ENCODE measurements around the gene PRLR. TPM values are rescaled to one million over a fixed set of nuclear protein-coding genes. Genes with fewer than 3 reads are reported as not detected.

The PRLR gene
- total RNA-seq, 2 donors from 2014 or later: not detected

- peaks cover 7% of the 10 kb centered on the region for H3K27me3 Mint-ChIP-seq
- no peaks in the 10 kb centered on the region for H3K4me1 Mint-ChIP-seq
- no peaks in the 10 kb centered on the region for H3K36me3 Mint-ChIP-seq (ENCODE audit: low read depth)
- H3K27ac Mint-ChIP-seq: no peak overlapping the region
- H3K4me3 Mint-ChIP-seq: no peak overlapping the region
- H3K9me3 Mint-ChIP-seq: no peaks in the 10 kb centered on the region
- ATAC-seq (replicated peaks): no peak
Observed at GRCh38 chr5:35242702-35243258, 12.5 kb upstream of the PRLR start.

DNA sequence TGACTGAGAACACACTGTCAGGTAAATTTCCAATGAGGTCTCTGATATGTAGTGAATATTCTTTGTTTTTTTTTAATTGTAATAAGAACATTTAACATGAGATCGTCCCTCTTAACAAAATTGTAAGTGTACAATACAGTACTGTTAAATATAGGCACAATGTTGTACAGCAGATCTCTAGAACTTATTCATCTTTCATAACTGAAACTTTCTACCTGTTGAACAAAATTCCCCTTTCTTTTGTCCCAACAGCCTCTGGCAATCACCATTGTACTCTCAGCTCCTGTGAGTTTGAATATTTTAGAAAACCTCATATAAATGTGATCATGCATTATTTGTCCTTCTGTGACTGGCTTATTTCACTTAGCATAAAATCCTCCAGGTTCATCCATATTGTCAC is 10.6 kb upstream of the PRLR start:
- no peak overlapping the region for H3K27ac Mint-ChIP-seq
- peaks cover 5% of the 10 kb centered on the region for H3K27me3 Mint-ChIP-seq
- H3K4me3 Mint-ChIP-seq: no peak overlapping the region
- no peak for ATAC-seq (replicated peaks)
- H3K9me3 Mint-ChIP-seq: peaks cover 3% of the 10 kb centered on the region
- no peaks in the 10 kb centered on the region for H3K36me3 Mint-ChIP-seq (ENCODE audit: low read depth)
- no peaks in the 10 kb centered on the region for H3K4me1 Mint-ChIP-seq

GRCh38 chr5:35239911-35240610 is 9.8 kb upstream of the PRLR start:
- no peaks in the 10 kb centered on the region for H3K36me3 Mint-ChIP-seq (ENCODE audit: low read depth)
- H3K4me1 Mint-ChIP-seq: no peaks in the 10 kb centered on the region
- H3K27ac Mint-ChIP-seq: no peak overlapping the region
- ATAC-seq (replicated peaks): no peak
- no peak overlapping the region for H3K4me3 Mint-ChIP-seq
- peaks cover 3% of the 10 kb centered on the region for H3K9me3 Mint-ChIP-seq
- H3K27me3 Mint-ChIP-seq: peaks cover 5% of the 10 kb centered on the region

- H3K9me3 Mint-ChIP-seq: peaks cover 3% of the 10 kb centered on the region
Observed at GRCh38 chr5:35239476-35239875, 9.2 kb upstream of the PRLR start.

GRCh38 chr5:35237580-35238376 is 7.5 kb upstream of the PRLR start:
- no peaks in the 10 kb centered on the region for H3K4me1 Mint-ChIP-seq
- peaks cover 3% of the 10 kb centered on the region for H3K9me3 Mint-ChIP-seq
- no peak overlapping the region for H3K27ac Mint-ChIP-seq
- H3K36me3 Mint-ChIP-seq (ENCODE audit: low read depth): no peaks in the 10 kb centered on the region
- no peak for ATAC-seq (replicated peaks)
- H3K4me3 Mint-ChIP-seq: no peak overlapping the region
- H3K27me3 Mint-ChIP-seq: peaks cover 10% of the 10 kb centered on the region

More at GRCh38 chr5:35239476-35239875, 9.2 kb upstream of the PRLR start:
- no peak overlapping the region for H3K27ac Mint-ChIP-seq
- H3K27me3 Mint-ChIP-seq: peaks cover 5% of the 10 kb centered on the region
- H3K4me1 Mint-ChIP-seq: no peaks in the 10 kb centered on the region
- no peak for ATAC-seq (replicated peaks)
- H3K4me3 Mint-ChIP-seq: no peak overlapping the region
- no peaks in the 10 kb centered on the region for H3K36me3 Mint-ChIP-seq (ENCODE audit: low read depth)

DNA sequence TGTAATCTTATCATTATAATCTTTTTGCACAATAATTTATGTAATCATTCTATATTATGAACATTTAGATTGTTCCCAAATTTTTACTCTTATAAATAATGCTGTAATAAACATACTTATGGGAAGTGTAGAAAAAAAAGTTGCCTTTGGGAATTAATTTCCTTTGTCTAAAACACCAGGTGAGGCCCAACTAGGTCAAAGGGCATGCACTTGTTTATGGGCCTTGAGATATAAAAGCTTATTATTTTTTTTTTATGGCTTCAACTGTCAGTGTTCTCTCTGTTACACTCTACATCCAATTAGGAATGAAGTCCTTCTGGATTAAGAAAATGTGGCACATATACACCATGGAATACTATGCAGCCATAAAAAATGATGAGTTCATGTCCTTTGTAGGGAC is 6.5 kb upstream of the PRLR start:
- H3K36me3 Mint-ChIP-seq (ENCODE audit: low read depth): no peaks in the 10 kb centered on the region
- H3K27me3 Mint-ChIP-seq: peaks cover 15% of the 10 kb centered on the region
- ATAC-seq (replicated peaks): no peak
- no peak overlapping the region for H3K4me3 Mint-ChIP-seq
- H3K27ac Mint-ChIP-seq: no peak overlapping the region
- H3K4me1 Mint-ChIP-seq: no peaks in the 10 kb centered on the region
- peaks cover 3% of the 10 kb centered on the region for H3K9me3 Mint-ChIP-seq

DNA sequence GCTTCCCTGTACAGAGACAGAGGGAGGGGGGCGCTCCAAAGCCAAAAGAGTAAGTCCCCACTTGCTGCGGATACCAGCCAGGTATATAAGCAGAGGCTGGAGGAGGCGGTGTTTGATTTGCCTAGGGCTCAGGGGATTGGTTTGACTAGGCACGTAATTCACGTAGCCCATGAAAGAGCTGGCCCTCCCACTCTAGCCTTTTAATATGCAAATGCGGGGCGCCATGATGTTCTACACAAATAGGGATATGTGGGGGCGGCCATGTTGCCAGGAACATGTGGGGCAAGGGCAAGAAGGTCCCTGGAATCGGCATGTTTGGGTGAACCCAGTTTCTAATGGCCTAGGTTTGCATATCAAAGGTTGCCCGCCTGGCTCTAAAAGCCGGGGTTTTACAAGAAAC is 3.3 kb upstream of the PRLR start:
- Mint-ChIP-seq H3K36me3 (ENCODE audit: low read depth) (no peaks in the 10 kb centered on the region), H3K4me3 (no peak overlapping the region), H3K9me3 (peaks cover 3% of the 10 kb centered on the region), H3K27me3 (peaks cover 35% of the 10 kb centered on the region), H3K27ac (no peak overlapping the region), H3K4me1 (peaks cover 6% of the 10 kb centered on the region)
- ATAC-seq (replicated peaks): no peak

- H3K36me3 Mint-ChIP-seq (ENCODE audit: low read depth): no peaks in the 10 kb centered on the region
- ATAC-seq (replicated peaks): no peak
- no peak overlapping the region for H3K27ac Mint-ChIP-seq
- peaks cover 40% of the 10 kb centered on the region for H3K27me3 Mint-ChIP-seq
- peaks cover 6% of the 10 kb centered on the region for H3K4me1 Mint-ChIP-seq
- no peak overlapping the region for H3K4me3 Mint-ChIP-seq
- peaks cover 3% of the 10 kb centered on the region for H3K9me3 Mint-ChIP-seq
Observed at GRCh38 chr5:35233121-35233520, 2.8 kb upstream of the PRLR start.

- H3K27me3 Mint-ChIP-seq: peaks cover 48% of the 10 kb centered on the region
- no peaks in the 10 kb centered on the region for H3K36me3 Mint-ChIP-seq (ENCODE audit: low read depth)
- no peak overlapping the region for H3K27ac Mint-ChIP-seq
- no peaks in the 10 kb centered on the region for H3K9me3 Mint-ChIP-seq
- no peak for ATAC-seq (replicated peaks)
- H3K4me3 Mint-ChIP-seq: no peak overlapping the region
- peaks cover 6% of the 10 kb centered on the region for H3K4me1 Mint-ChIP-seq
Observed at GRCh38 chr5:35232124-35232523, 1.8 kb upstream of the PRLR start.

DNA sequence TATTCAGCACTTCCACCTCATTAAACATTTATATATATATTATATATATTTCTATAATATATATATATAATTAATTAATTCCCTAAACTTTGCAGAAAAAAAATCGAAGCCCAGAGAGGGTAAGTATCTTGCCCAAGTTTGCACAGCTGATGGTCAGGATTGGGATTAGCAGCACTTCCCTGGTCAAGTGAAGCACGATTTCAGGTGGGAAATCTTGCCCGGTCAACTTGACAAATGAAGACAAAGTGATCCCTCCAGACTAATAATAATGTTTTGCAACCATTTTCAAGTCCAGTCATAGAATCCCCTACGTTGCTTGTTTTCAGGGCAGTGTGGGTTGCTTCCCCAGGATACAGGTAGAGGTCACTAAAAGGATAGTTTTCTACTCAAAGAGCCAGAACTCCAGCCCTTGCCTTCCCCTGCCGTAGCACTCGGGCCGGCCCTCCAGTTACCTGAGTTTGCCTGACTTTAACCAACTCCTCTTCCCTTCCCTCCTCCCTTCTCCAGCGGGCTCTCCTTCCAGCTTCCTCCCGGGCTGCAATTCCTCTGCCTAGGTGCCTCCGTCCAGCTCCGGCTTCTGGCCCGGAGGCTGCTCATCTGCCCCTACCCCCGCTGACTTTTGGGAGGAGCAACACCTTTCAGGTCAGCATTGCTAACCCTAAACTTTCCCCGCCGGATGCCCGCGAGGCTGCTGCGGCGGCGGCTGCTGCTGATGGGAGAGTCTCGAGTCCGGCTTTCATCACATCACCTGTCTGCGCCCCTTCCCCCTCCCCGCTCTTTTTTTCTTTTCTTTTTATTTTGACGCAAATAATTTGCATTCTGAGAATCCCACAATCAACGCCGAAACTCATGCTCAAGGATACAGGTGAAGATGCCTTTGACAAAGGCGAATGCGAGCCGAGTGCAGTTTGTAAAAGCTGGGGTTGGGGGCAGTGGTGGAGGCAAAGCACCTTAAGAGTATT is 930 bp downstream of the PRLR start:
- peak overlapping the region; percentile 69 for H3K4me3 Mint-ChIP-seq
- H3K27me3 Mint-ChIP-seq: peaks cover 69% of the 10 kb centered on the region
- H3K9me3 Mint-ChIP-seq: no peaks in the 10 kb centered on the region
- no peak for ATAC-seq (replicated peaks)
- peaks cover 6% of the 10 kb centered on the region for H3K4me1 Mint-ChIP-seq
- no peak overlapping the region for H3K27ac Mint-ChIP-seq
- no peaks in the 10 kb centered on the region for H3K36me3 Mint-ChIP-seq (ENCODE audit: low read depth)

DNA sequence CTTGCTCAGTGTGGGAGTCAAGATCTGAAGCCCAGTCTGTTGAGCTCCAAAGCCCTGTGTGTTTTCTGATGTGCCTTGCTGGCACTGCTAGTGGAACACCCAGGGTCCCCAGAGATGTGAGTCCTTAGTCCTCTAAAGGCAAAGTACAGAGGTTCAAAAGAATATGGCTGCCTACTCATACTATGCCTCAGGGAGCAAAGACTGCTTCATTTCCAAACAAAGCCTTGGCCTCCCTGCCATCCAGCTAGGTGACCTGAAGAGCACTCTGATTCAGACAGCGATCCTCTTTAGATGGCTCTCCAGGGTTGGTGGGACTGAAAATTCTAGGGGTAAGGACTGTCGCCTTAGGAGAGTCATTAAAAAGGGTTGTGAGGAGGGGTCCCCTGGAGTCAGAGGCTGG is 2.0 kb downstream of the PRLR start:
- H3K27ac Mint-ChIP-seq: no peak overlapping the region
- no peaks in the 10 kb centered on the region for H3K9me3 Mint-ChIP-seq
- H3K27me3 Mint-ChIP-seq: peaks cover 73% of the 10 kb centered on the region
- H3K4me3 Mint-ChIP-seq: no peak overlapping the region
- no peaks in the 10 kb centered on the region for H3K36me3 Mint-ChIP-seq (ENCODE audit: low read depth)
- ATAC-seq (replicated peaks): no peak
- peaks cover 6% of the 10 kb centered on the region for H3K4me1 Mint-ChIP-seq

DNA sequence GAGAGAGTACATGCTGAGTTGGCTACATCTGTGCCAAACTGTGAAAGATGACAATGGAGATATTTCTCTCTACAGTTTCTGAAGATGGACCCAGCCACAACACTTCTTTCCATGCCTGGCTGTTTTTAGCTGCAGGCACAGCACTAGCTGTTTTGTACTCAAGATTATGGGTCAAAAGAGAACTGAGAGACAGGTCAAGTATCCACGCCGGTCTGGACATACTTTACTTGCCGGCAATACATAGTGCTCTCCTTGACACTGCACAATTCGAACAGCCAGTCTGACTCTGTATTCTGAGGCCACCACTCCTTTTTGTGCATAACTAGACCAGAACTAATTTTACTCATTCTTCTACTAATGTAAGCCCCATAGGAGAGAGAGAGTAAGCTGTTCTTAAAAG is 2.6 kb downstream of the PRLR start:
- H3K27ac Mint-ChIP-seq: no peak overlapping the region
- peaks cover 70% of the 10 kb centered on the region for H3K27me3 Mint-ChIP-seq

GRCh38 chr5:35223787-35224395 is 6.4 kb downstream of the PRLR start:
- H3K4me3 Mint-ChIP-seq: no peak overlapping the region

More for the DNA sequence above, 2.6 kb downstream of the PRLR start:
- no peaks in the 10 kb centered on the region for H3K36me3 Mint-ChIP-seq (ENCODE audit: low read depth)
- H3K4me1 Mint-ChIP-seq: peaks cover 6% of the 10 kb centered on the region
- H3K4me3 Mint-ChIP-seq: no peak overlapping the region
- ATAC-seq (replicated peaks): no peak
- no peaks in the 10 kb centered on the region for H3K9me3 Mint-ChIP-seq

DNA sequence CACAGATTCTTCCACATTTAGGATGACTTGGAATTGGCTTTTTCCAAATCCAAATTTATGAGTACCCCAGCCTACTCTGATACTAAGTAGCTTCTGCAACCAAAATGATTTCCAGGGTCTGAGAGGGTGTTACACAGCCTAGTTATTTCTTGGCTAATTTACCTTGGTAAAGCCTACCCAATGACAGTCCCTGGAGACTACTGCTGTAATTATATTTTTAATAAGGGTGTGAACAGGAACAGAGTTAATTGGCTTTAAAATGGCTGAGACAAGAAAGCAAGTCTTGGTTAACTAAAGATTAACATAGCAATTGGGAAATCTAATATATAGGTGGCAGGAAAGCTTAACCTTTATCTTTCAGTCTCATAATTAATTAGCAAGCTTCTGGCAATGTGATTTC is 9.3 kb downstream of the PRLR start:
- no peak overlapping the region for H3K4me3 Mint-ChIP-seq
- no peaks in the 10 kb centered on the region for H3K9me3 Mint-ChIP-seq
- no peak overlapping the region for H3K27ac Mint-ChIP-seq
- no peaks in the 10 kb centered on the region for H3K4me1 Mint-ChIP-seq
- no peaks in the 10 kb centered on the region for H3K36me3 Mint-ChIP-seq (ENCODE audit: low read depth)
- H3K27me3 Mint-ChIP-seq: peaks cover 27% of the 10 kb centered on the region
- ATAC-seq (replicated peaks): no peak

More at GRCh38 chr5:35223787-35224395, 6.4 kb downstream of the PRLR start:
- Mint-ChIP-seq H3K27me3 (peaks cover 51% of the 10 kb centered on the region), H3K4me1 (no peaks in the 10 kb centered on the region), H3K27ac (no peak overlapping the region), H3K36me3 (ENCODE audit: low read depth) (no peaks in the 10 kb centered on the region), H3K9me3 (no peaks in the 10 kb centered on the region)
- ATAC-seq (replicated peaks): no peak
